Astrocyte (in vitro differentiated cells and primary cell): ENCODE measurements around the gene PXK.
"Not testable (repeated sequence)": the region's sequence is repeated elsewhere in the genome, so short reads cannot be mapped to it uniquely, and the experiment has no call there.

ENCODE experiments used
- CTCF ChIP-seq: IDR thresholded peaks from 2 replicates; pipeline ENCODE4 v1.5.1; 2011; ENCODE audit warnings: low read depth, mild to moderate bottlenecking, inconsistent platforms, low read length, moderate library complexity; ENCODE audit not compliant: insufficient read depth
- EZH2 ChIP-seq: IDR thresholded peaks from 2 replicates; pipeline ENCODE4 v1.6.1; 2012; ENCODE audit warnings: mild to moderate bottlenecking, low read length, inconsistent platforms; ENCODE audit not compliant: insufficient read depth

- not testable (repeated sequence) for TF ChIP-seq CTCF, EZH2
These were observed 6.5 kb downstream of the PXK start for GRCh38 chr3:58339146-58339545.
